ENCODE results near the gene JOSD2.

DNA sequence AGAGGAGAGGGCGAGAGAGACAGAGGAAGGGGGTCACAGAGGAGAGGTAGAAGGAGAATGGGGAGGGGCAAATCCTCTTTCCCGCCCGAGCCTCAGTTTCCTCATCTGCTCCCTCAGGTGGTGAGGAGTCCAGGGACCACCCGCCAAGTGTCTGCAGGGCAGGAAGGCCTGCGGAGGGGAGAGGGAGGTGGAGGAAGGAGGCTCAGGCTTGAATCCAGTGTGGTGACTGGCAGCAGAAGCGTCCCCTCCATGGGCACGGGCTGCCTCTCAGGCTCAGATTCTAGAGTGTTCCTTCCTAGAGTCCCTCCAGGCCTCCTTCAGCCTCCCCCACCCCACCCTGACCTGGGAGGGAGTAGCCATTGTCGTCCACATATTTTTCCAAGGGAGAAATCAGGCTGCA, 17.8 kb downstream of the JOSD2 start:
- no peak for TF ChIP-seq POLR2A (IDR thresholded peaks at IDR 0.05)
- TF ChIP-seq, protein P1, sequence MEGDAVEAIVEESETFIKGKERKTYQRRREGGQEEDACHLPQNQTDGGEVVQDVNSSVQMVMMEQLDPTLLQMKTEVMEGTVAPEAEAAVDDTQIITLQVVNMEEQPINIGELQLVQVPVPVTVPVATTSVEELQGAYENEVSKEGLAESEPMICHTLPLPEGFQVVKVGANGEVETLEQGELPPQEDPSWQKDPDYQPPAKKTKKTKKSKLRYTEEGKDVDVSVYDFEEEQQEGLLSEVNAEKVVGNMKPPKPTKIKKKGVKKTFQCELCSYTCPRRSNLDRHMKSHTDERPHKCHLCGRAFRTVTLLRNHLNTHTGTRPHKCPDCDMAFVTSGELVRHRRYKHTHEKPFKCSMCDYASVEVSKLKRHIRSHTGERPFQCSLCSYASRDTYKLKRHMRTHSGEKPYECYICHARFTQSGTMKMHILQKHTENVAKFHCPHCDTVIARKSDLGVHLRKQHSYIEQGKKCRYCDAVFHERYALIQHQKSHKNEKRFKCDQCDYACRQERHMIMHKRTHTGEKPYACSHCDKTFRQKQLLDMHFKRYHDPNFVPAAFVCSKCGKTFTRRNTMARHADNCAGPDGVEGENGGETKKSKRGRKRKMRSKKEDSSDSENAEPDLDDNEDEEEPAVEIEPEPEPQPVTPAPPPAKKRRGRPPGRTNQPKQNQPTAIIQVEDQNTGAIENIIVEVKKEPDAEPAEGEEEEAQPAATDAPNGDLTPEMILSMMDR (IDR thresholded peaks at IDR 0.05) = no peak

Data from lower leg skin (tissue), 3 donors.